OCI-LY3 (cell line): ENCODE results near the gene TVP23B.
"Not testable (repeated sequence)": the region's sequence is repeated elsewhere in the genome, so short reads cannot be mapped to it uniquely, and the experiment has no call there.

Experiments
- CTCF ChIP-seq: fragments of 200-600, 300-600 bp; sonication (generic); IDR thresholded peaks from 2 replicates; pipeline ENCODE4 v1.5.1; 2014; ENCODE audit warnings: antibody characterized with exemption, low read length, low read depth
- EZH2phosphoT487 ChIP-seq: fragments of 200-600 bp; shearing (Covaris generic); IDR thresholded peaks from 2 replicates; pipeline ENCODE4 v1.6.1; 2018; ENCODE audit warnings: antibody characterized with exemption, mixed run types, low read depth

- not testable (repeated sequence) for TF ChIP-seq CTCF, EZH2phosphoT487
These were observed 30.7 kb upstream of the TVP23B start for GRCh38 chr17:18750242-18750641.
